Measurements from ENCODE around the gene FBLN1. TPM values are rescaled to one million over a fixed set of nuclear protein-coding genes. Genes with fewer than 3 reads are reported as not detected.
A peak's percentile ranks its signal among the peaks of the same experiment; 100 is the strongest.

FBLN1 gene
- total and polyA plus RNA-seq, 12 donors, result 31.3 to 126 (median 51.0) TPM

DNA sequence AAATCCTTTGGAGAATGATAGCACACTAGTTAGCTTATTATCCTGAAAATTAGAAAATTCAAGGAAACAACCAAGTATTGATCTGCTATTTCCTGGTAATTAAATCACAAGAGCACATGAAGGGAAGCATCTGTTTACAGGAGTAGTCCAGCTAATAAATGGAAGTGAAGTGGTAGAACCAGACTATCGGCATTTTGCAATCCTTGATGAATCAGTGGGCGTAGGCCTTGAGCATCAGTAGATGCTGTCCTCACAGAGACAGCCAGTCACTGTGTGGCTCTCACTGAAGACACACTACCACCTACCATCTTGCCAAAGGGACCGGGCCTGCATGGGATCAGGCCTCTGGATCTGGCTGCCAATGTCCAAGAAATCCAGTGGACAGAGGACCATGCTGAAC, 69.8 kb downstream of the FBLN1 start:
- Histone ChIP-seq H3K4me1 (no peaks in the 10 kb centered on the region), H3K36me3 (peaks cover 0 to 3% (median 0%) of the 10 kb centered on the region in 9 donors), H3K9me3 (peaks cover 0 to 31% (median 11%) of the 10 kb centered on the region in 11 donors), H3K27ac (no peak overlapping the region), H3K27me3 (peaks cover 0 to 18% (median 13%) of the 10 kb centered on the region in 7 donors), H3K4me3 (no peak overlapping the region)
- 96 to 97% methylated on average over 3 of the region's 3 CpGs for WGBS, 2 donors
- DNase-seq (no peak), ATAC-seq (peak in 1 of 8 donors; percentile 42)
- intact Hi-C loops (cut with DNase I), result loop anchor here in 3 of 10 donors (10.0 kb wide), 3 partner anchors 262 to 552 kb away; no protein-coding TSS in a partner anchor
- no peak for TF ChIP-seq CTCF (IDR thresholded peaks at IDR 0.05)

GRCh38 chr22:45574069-45574703, 71.5 kb downstream of the FBLN1 start:
- DNase-seq (no peak), ATAC-seq (no peak)
- no peak for TF ChIP-seq CTCF (IDR thresholded peaks at IDR 0.05)
- Histone ChIP-seq H3K4me3 (no peak overlapping the region), H3K27me3 (peaks cover 0 to 34% (median 23%) of the 10 kb centered on the region in 7 donors), H3K36me3 (peaks cover 0 to 3% (median 0%) of the 10 kb centered on the region in 9 donors), H3K9me3 (peaks cover 0 to 31% (median 11%) of the 10 kb centered on the region in 11 donors), H3K27ac (no peak overlapping the region), H3K4me1 (peaks cover 0 to 6% (median 0%) of the 10 kb centered on the region in 9 donors)
- intact Hi-C loops (cut with DNase I), result loop anchor here in 3 of 10 donors (10.0 kb wide), 3 partner anchors 261 to 551 kb away; no protein-coding TSS in a partner anchor
- WGBS, 2 donors, result 84 to 88% methylated on average over 23 of the region's 23 CpGs

DNA sequence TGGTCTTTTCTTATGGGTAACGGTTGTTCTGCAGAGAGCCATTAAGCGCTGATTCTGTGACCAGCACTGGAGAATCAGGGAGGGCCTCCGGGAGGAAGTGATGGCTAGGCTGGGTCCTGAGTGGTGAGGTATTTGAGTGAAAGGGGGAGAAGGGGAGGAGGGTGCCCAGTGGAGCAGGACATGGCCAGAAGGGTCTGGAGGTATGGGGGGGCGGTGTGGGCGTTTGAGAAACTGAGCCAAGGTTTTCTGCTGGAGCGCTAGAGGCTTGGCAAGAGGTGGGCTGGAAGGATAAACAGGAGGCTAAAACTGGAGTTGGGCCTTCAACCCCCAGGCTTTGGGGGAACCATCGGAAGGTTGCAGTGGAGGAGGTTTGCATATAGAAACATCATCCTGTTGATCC, 72.5 kb downstream of the FBLN1 start:
- WGBS, 2 donors, result 89 to 96% methylated on average over 7 of the region's 7 CpGs

More for the DNA sequence above, 72.5 kb downstream of the FBLN1 start:
- no peak overlapping the region for H3K27ac ChIP-seq
- H3K4me3 ChIP-seq, result no peak overlapping the region
- peaks cover 0 to 24% (median 11%) of the 10 kb centered on the region in 11 donors for H3K9me3 ChIP-seq
- H3K4me1 ChIP-seq, result peaks cover 0 to 6% (median 0%) of the 10 kb centered on the region in 9 donors
- no peak for ATAC-seq
- peaks cover 0 to 37% (median 26%) of the 10 kb centered on the region in 7 donors for H3K27me3 ChIP-seq
- intact Hi-C loops (cut with DNase I), result loop anchor here in 8 of 10 donors (5.0 to 10.0 kb wide), 6 partner anchors 72 to 550 kb away; no protein-coding TSS in a partner anchor
- H3K36me3 ChIP-seq, result peaks cover 0 to 3% (median 0%) of the 10 kb centered on the region in 9 donors
- no peak for DNase-seq
- TF ChIP-seq CTCF (IDR thresholded peaks at IDR 0.05), result no peak

Measured in heart right ventricle (tissue), 16 donors.